ENCODE data around the gene DNM3. TPM values are rescaled to one million over a fixed set of nuclear protein-coding genes. Genes with fewer than 3 reads are reported as not detected.

Gene DNM3
- total RNA-seq, 2 experiments from 2014 or later = 1.7 to 2.2 TPM

- ATAC-seq (no peak), DNase-seq (no peak)
- no peak overlapping the region for H3K27ac Mint-ChIP-seq
- H3K9me3 Mint-ChIP-seq (ENCODE audit: low read depth) = no peaks in the 10 kb centered on the region
- H3K36me3 Mint-ChIP-seq = peaks cover 4% of the 10 kb centered on the region
- H3K27me3 Mint-ChIP-seq = no peaks in the 10 kb centered on the region
- CTCF ChIA-PET = no interaction called here
- H3K4me3 Mint-ChIP-seq = no peak overlapping the region
- no peaks in the 10 kb centered on the region for H3K4me1 Mint-ChIP-seq
Observed at GRCh38 chr1:172168597-172168872, 327.2 kb downstream of the DNM3 start.

DNA sequence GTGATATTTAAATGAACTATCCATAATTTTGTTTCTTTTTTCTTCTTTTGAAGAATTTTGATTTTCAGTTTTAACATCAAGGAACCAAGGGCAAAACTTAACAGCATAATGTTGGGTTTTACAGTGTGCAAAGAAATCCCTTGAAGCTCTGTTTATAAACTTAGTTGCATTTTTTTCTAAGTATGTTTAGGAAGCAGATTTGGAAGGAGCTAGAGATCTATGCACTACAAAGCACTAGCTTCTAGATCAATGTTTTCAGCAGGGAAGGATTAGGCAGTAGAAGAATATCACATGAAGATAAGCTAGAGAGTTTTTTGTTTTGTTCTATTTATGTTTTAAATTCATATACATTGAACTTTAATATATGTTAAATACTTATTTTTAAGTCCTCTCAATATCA lies 328.5 kb downstream of the DNM3 start:
- H3K9me3 Mint-ChIP-seq (ENCODE audit: low read depth) = no peaks in the 10 kb centered on the region
- no peaks in the 10 kb centered on the region for H3K4me1 Mint-ChIP-seq
- H3K36me3 Mint-ChIP-seq = peaks cover 4% of the 10 kb centered on the region
- CTCF ChIA-PET = interaction anchor here (0.9 to 1.5 kb wide), 2 partner anchors 9 to 13 kb away, joined by 3 to 4 read pairs; no protein-coding TSS in a partner anchor
- no peak overlapping the region for H3K4me3 Mint-ChIP-seq
- DNase-seq (no peak), ATAC-seq (no peak)
- H3K27ac Mint-ChIP-seq = no peak overlapping the region
- no peaks in the 10 kb centered on the region for H3K27me3 Mint-ChIP-seq

GRCh38 chr1:172172352-172172831 lies 331.1 kb downstream of the DNM3 start:
- no peaks in the 10 kb centered on the region for H3K27me3 Mint-ChIP-seq
- CTCF ChIA-PET = interaction anchor here (0.8 kb wide), 1 partner anchor 30 kb away, joined by 3 read pairs; no protein-coding TSS in a partner anchor
- H3K36me3 Mint-ChIP-seq = peaks cover 4% of the 10 kb centered on the region
- DNase-seq = no peak
- H3K4me3 Mint-ChIP-seq = no peak overlapping the region
- H3K9me3 Mint-ChIP-seq (ENCODE audit: low read depth) = no peaks in the 10 kb centered on the region
- no peak overlapping the region for H3K27ac Mint-ChIP-seq
- no peak for ATAC-seq
- no peaks in the 10 kb centered on the region for H3K4me1 Mint-ChIP-seq

DNA sequence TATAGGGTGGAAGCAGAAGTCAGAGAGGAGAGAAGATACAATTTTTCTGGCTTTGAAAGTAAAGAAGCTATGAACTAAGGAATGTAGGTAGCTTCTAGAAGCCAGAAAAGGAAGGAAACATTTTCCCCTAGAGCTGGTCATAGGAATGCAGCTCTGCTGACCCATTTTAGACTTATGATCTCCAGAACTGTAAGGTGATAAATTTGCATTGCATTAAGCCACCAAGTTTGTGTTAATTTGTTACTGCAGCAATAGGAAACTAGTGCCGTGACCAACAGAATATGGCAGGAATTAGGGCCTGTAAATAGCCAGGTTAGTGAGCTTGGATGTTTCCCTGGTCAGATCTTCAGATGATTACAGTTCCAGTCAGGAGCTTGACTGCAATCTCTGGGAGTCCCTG lies 334.9 kb downstream of the DNM3 start:
- CTCF ChIA-PET = no interaction called here
- ATAC-seq (no peak), DNase-seq (no peak)
- peaks cover 6% of the 10 kb centered on the region for H3K36me3 Mint-ChIP-seq
- no peaks in the 10 kb centered on the region for H3K27me3 Mint-ChIP-seq
- no peak overlapping the region for H3K27ac Mint-ChIP-seq
- H3K4me3 Mint-ChIP-seq = no peak overlapping the region
- H3K4me1 Mint-ChIP-seq = peaks cover 17% of the 10 kb centered on the region
- no peaks in the 10 kb centered on the region for H3K9me3 Mint-ChIP-seq (ENCODE audit: low read depth)

GRCh38 chr1:172177849-172178248 lies 336.6 kb downstream of the DNM3 start:
- H3K27me3 Mint-ChIP-seq = no peaks in the 10 kb centered on the region
- no peak for DNase-seq
- no peak for ATAC-seq
- no peaks in the 10 kb centered on the region for H3K9me3 Mint-ChIP-seq (ENCODE audit: low read depth)
- peaks cover 29% of the 10 kb centered on the region for H3K4me1 Mint-ChIP-seq
- H3K36me3 Mint-ChIP-seq = peaks cover 6% of the 10 kb centered on the region
- H3K27ac Mint-ChIP-seq = no peak overlapping the region
- H3K4me3 Mint-ChIP-seq = no peak overlapping the region
- CTCF ChIA-PET = no interaction called here

DNA sequence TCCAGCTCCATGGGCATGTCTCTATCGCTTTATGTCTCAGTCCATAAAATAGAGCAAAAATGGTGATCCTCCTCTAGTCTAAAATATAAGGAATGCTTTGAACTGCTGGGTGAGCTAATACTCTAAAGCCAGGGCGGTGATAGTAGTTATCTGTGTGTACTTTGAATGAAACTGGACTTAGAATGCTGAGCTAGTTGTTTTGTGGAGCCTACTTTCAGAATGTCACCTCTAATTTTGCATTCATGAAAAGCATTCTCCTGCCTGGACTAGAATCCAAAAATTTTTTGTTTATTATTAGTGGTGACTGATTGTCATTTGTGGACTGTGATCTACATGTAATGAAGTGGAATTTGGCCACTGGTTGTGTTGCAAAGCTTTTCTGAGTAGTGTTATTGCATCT lies 337.6 kb downstream of the DNM3 start:
- H3K36me3 Mint-ChIP-seq = peaks cover 3% of the 10 kb centered on the region
- H3K27me3 Mint-ChIP-seq = no peaks in the 10 kb centered on the region
- H3K4me3 Mint-ChIP-seq = no peak overlapping the region
- peaks cover 32% of the 10 kb centered on the region for H3K4me1 Mint-ChIP-seq
- ATAC-seq (no peak), DNase-seq (no peak)
- no peaks in the 10 kb centered on the region for H3K9me3 Mint-ChIP-seq (ENCODE audit: low read depth)
- CTCF ChIA-PET = interaction anchor here (0.9 to 1.4 kb wide), 2 partner anchors 9 to 216 kb away, joined by 3 to 4 read pairs; no protein-coding TSS in a partner anchor
- H3K27ac Mint-ChIP-seq = no peak overlapping the region

DNA sequence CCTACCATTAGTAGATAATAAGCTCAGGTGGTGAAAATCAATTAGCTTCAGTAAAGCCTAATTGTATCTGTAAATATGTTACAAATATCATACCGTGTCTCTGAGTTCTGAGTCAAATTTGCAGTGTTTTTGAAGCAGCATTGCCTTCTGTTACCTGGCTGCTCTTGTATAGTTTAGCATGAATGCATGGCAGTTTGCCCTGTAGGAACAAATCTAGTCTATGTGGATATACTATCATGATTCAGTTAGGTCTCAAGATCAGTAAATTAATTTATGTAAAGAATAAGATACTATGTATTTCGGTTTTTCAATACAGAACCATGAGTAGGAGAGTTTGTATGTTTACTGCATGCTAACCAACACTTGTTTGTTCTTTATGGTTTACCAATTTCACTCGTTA lies 338.6 kb downstream of the DNM3 start:
- Mint-ChIP-seq H3K27me3 (no peaks in the 10 kb centered on the region), H3K36me3 (peaks cover 7% of the 10 kb centered on the region), H3K4me1 (peaks cover 41% of the 10 kb centered on the region), H3K27ac (peak overlapping the region; percentile 37), H3K9me3 (ENCODE audit: low read depth) (no peaks in the 10 kb centered on the region), H3K4me3 (peak overlapping the region; percentile 28)
- no peak for DNase-seq
- ATAC-seq = no peak
- CTCF ChIA-PET = interaction anchor here (1.0 to 1.5 kb wide), 4 partner anchors 9 to 221 kb away, joined by 3 to 4 read pairs (median 4); no protein-coding TSS in a partner anchor

DNA sequence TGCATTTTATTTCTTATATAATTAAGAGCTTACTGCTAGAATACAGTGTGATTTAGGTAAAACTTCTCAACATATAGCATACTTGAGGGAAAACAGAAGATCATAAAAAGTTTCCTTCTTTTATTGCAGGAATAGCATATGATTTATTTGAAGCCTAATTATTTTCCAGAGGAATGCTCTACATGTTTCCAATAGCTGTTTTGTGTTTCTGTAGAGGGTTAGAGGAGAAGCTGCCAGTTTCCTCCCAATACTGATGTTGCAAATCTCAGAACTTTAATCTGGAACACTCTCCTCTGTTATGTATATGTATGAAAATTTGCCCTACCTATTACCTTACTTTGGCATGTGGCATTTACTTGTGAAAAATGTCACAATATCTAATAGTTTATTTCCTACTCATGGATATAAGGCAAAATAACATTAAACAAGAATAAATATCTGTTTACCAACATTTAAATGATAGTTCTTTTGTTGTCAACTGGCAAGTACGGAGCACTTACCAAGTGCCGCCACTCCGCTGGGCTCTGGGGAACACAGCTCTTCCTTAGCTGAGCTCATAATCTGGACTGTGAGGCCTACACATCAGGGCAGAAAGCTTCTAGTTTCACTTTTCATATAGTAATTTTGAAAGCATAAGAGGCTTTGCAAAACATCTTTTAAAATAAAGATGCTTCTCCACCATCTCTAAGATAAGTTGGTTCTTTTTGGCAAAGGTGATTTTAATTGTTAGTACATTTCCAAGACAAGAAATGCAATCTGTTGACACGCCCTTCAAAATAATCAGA lies 339.4 kb downstream of the DNM3 start:
- peak; percentile 86 for ATAC-seq
- H3K9me3 Mint-ChIP-seq (ENCODE audit: low read depth) = no peaks in the 10 kb centered on the region
- CTCF ChIA-PET = interaction anchor here (0.8 to 1.5 kb wide), 8 partner anchors 9 to 220 kb away, joined by 3 to 7 read pairs (median 4); no protein-coding TSS in a partner anchor
- H3K4me3 Mint-ChIP-seq = peak overlapping the region; percentile 75
- DNase-seq = peak; percentile 76
- peaks cover 48% of the 10 kb centered on the region for H3K4me1 Mint-ChIP-seq
- H3K27ac Mint-ChIP-seq = peak overlapping the region; percentile 100
- H3K36me3 Mint-ChIP-seq = peaks cover 7% of the 10 kb centered on the region
- H3K27me3 Mint-ChIP-seq = no peaks in the 10 kb centered on the region

DNA sequence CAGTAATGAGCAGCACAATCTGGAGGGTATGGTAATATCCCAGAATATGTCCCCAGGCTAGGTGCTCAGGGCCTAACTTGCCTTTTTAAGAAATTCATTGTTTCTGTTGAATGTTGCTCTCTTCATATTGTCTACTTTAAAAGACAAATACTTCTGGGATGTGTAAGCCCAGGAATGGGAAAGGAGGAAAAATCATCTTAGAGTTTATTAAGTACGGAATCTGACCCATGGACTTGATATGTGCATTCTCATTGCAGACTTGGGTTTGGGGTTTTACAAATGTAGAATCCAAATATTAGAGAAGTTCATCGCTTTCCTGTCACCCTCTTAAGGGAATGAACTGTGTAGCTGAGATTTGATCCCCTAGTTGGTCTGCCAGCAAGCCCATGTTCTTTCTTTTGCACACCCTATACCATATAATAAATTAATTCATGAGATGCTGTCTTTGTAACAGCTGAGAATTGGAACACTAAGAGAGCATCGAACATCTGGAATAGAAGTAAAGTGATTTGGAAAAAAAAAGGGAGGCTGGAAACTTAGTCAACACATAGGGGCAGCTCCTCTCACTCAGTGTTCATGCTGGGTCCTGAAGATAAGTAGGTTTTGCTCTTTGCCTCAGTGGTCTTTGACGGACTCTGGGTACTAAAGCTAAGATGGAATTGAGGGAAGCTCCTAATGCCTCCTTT lies 343.4 kb downstream of the DNM3 start:
- Mint-ChIP-seq H3K36me3 (peaks cover 6% of the 10 kb centered on the region), H3K9me3 (ENCODE audit: low read depth) (no peaks in the 10 kb centered on the region), H3K4me3 (no peak overlapping the region), H3K27ac (peak overlapping the region; percentile 69), H3K27me3 (no peaks in the 10 kb centered on the region), H3K4me1 (peaks cover 47% of the 10 kb centered on the region)
- no peak for DNase-seq
- CTCF ChIA-PET = interaction anchor here (0.6 to 1.6 kb wide), 4 partner anchors 81 to 215 kb away, joined by 3 to 4 read pairs (median 3); no protein-coding TSS in a partner anchor
- ATAC-seq = no peak

GRCh38 chr1:172185211-172185610 lies 343.9 kb downstream of the DNM3 start:
- CTCF ChIA-PET = interaction anchor here (0.6 to 1.6 kb wide), 4 partner anchors 80 to 214 kb away, joined by 3 to 4 read pairs (median 3); no protein-coding TSS in a partner anchor

DNA sequence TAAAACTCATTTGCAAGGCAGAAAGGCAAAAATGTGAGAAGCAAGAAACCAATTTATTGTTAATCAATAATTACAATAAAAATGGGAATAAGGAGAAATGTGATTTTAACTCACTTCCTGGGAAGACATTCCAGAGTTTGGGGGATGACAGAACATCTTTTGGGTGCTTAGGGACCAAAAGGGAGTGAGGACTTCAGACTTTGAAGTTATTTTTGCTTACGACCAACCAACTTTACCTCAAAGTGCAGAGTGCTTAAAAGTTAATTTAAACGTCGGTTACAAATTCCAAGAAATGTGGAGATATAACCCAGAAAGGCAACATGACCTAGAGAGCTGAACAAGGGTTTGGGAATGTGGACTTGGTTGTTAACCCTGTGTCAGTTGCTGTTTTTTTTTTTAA lies 344.7 kb downstream of the DNM3 start:
- Mint-ChIP-seq H3K36me3 (peaks cover 8% of the 10 kb centered on the region), H3K4me3 (no peak overlapping the region), H3K27me3 (no peaks in the 10 kb centered on the region)

More at GRCh38 chr1:172185211-172185610, 343.9 kb downstream of the DNM3 start:
- no peak for DNase-seq
- H3K4me3 Mint-ChIP-seq = no peak overlapping the region
- H3K27me3 Mint-ChIP-seq = no peaks in the 10 kb centered on the region
- H3K9me3 Mint-ChIP-seq (ENCODE audit: low read depth) = no peaks in the 10 kb centered on the region
- peak overlapping the region; percentile 69 for H3K27ac Mint-ChIP-seq
- H3K4me1 Mint-ChIP-seq = peaks cover 43% of the 10 kb centered on the region
- peaks cover 6% of the 10 kb centered on the region for H3K36me3 Mint-ChIP-seq
- ATAC-seq = no peak

DNA sequence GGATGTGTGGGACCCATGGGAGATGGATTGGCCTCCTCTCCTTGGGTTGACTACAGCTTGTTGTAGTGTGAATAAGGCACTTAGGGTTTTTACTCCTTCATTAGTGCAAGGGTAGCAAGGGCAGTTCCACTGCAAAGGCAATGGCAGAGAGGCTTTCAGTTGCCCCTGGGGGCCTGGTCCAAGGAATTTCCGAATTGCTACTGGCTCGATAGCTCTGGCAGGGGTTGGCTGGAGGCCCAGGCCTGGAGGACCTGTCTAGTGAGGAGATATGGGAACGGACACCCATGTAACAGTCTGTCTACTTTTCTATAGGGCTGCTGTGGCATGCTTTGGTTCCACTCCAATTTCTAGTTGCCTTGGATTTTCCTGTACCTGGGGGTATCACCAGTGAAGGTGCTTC lies 360.3 kb downstream of the DNM3 start:
- ATAC-seq (no peak), DNase-seq (no peak)
- CTCF ChIA-PET = no interaction called here
- no peak overlapping the region for H3K27ac Mint-ChIP-seq
- H3K27me3 Mint-ChIP-seq = no peaks in the 10 kb centered on the region
- H3K9me3 Mint-ChIP-seq (ENCODE audit: low read depth) = peaks cover 19% of the 10 kb centered on the region
- H3K36me3 Mint-ChIP-seq = peaks cover 25% of the 10 kb centered on the region
- H3K4me3 Mint-ChIP-seq = no peak overlapping the region
- H3K4me1 Mint-ChIP-seq = no peaks in the 10 kb centered on the region

More for the DNA sequence above, 344.7 kb downstream of the DNM3 start:
- peaks cover 36% of the 10 kb centered on the region for H3K4me1 Mint-ChIP-seq
- no peak overlapping the region for H3K27ac Mint-ChIP-seq
- DNase-seq (no peak), ATAC-seq (no peak)
- H3K9me3 Mint-ChIP-seq (ENCODE audit: low read depth) = no peaks in the 10 kb centered on the region
- CTCF ChIA-PET = interaction anchor here (1.6 kb wide), 1 partner anchor 213 kb away, joined by 3 read pairs; no protein-coding TSS in a partner anchor

- no peak overlapping the region for H3K4me3 Mint-ChIP-seq
Observed at GRCh38 chr1:172203135-172203823, 362.0 kb downstream of the DNM3 start.

More at GRCh38 chr1:172203135-172203823, 362.0 kb downstream of the DNM3 start:
- Mint-ChIP-seq H3K27me3 (no peaks in the 10 kb centered on the region), H3K36me3 (peaks cover 18% of the 10 kb centered on the region), H3K27ac (no peak overlapping the region), H3K4me1 (no peaks in the 10 kb centered on the region), H3K9me3 (ENCODE audit: low read depth) (peaks cover 14% of the 10 kb centered on the region)
- CTCF ChIA-PET = no interaction called here
- DNase-seq = no peak
- ATAC-seq = no peak

All from activated CD8-positive, alpha-beta memory T cell treated with anti-CD3 and anti-CD28 coated beads, Interleukin-2, amount 10 ng/mL, durations not matched to agents 7 days and 5 days (primary cell).